Right ventricle myocardium superior (tissue), 1 donor: ENCODE data around the gene MIR17HG. TPM values are rescaled to one million over a fixed set of nuclear protein-coding genes. Genes with fewer than 3 reads are reported as not detected.
"Not testable (repeated sequence)": the region's sequence is repeated elsewhere in the genome, so short reads cannot be mapped to it uniquely, and the experiment has no call there.

Source experiments
- ATAC-seq: fragments of 200-7000 bp; cut with Tn5 transposase; one replicate; pipeline ENCODE4 v1.9.1; 2020; ENCODE audit warnings: mild to moderate bottlenecking; ENCODE audit not compliant: poor library complexity
- DNase-seq: peaks from one replicate; pipeline ENCODE4 v3.0.0-alpha.2; 2020
- intact Hi-C: fragments of 100-400 bp; cut with DNase I; formaldehyde crosslinking; loops from one replicate; pipeline ENCODE4 v1.11.2; 2022
- long read RNA-seq: library from polyadenylated mRNA; unstranded; transcript quantifications from one replicate; pipeline ENCODE4 v2.0.0, GENCODE V29; 2021
- total RNA-seq: library from RNA; stranded (reverse); fragmentation: NEBNext Ultra II Directional; extraction: Animal tissue kit (Norgen Biotek cat#: 25700); gene quantifications from one replicate; pipeline ENCODE4 v1.2.1, GENCODE V29; 2021
- donor health status: DM: no; HTN: yes; CAD: no; lungs with severe emphysema.

MIR17HG gene
- total RNA-seq: 1.0 TPM
- long read RNA-seq: 0 reads

DNA sequence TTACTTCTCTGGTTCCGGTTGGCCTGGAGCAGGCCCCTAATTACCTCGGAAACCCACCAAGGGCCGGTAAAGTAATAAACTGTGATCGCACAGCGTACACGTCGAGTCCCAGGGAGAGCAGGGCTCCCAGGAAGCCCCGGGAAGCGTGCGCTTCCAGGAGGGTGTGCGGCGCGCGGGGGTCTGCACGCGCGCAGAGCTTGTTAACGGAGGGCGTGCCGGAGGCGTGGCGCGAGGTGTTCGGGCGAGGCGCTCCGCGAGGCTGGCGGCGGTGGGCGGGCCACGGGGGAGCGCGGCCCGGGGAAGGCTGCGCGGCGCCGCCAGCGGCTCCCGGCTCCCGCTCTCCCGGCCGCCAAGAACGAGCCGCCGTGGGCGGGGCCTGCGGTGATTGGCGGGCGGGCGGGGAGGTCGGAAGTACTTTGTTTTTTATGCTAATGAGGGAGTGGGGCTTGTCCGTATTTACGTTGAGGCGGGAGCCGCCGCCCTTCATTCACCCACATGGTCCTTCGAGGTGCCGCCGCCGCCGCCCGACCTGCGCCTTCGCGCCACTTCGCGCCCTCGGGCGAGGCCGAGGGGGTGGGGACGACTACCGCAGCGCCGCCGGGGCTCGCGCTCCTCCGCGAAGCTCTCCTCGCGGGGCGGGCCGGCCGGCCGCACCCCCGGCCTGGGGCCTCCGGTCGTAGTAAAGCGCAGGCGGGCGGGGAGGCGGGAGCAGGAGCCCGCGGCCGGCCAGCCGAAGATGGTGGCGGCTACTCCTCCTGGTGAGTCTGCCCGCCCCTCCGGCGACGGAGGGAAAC, at the start of gene MIR17HG:
MIR17HG (plus strand) TSS at position 486 of the 794 bp plus-strand sequence.
- DNase-seq (peak; percentile 93), ATAC-seq (peak; percentile 95)
- intact Hi-C loops: no loop called here

DNA sequence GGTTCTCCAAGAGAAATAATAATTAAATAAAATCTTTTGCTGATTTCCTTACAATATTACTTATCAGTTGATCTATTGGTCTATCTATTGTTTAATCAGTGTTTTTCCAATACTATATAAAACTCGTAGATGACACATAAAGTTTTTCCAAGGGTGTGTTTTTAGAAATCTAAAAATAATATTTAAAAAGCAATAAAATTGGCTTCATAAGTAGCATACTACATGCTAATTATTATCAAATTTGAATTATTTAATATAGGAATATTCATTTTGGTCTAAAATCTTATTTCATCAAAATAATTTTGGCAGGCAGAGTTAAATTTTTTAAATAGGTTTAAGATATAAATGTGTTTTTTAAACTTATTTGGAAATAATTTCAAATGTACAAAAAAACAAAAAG, 49.4 kb upstream of the MIR17HG start:
- DNase-seq: no peak
- intact Hi-C loops: no loop called here
- ATAC-seq: no peak

DNA sequence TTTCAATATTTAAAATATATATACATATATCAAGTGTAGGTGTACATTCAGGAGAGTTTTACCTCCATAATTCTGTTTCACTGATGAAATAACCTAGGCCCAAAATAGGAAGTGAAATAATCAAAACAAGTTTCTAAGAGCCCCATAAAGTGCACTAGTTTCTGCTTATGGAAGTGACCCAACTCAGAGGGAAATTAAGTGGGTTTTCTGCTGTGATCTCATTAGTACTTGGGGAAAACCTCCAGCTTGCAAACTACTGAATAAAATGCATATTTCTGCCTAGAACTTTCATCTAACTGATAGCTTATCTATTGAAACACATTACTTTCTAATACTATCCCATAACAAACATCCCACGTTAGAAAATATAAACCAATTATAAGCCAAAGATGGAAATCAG, 45.4 kb upstream of the MIR17HG start:
- no peak for DNase-seq
- intact Hi-C loops: no loop called here
- no peak for ATAC-seq

DNA sequence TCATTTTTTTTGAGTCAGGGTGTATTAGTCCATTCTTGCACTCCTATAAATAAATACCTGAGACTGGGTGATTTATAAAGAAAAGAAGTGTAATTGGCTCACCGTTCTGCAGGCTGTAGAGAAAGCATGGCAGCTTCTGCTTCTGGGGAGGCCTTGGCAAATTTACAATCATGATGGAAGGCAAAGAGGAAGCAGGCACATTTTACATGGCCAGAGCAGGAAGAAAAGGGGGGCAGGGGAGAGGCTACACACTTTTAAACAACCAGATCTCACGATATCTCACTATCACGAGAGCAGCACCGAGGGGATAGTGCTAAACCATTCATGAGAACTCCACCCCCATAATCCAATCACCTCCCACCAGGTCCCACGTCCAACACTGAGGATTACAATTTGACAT, 44.5 kb upstream of the MIR17HG start:
- DNase-seq (no peak), ATAC-seq (no peak)
- intact Hi-C loops: no loop called here

DNA sequence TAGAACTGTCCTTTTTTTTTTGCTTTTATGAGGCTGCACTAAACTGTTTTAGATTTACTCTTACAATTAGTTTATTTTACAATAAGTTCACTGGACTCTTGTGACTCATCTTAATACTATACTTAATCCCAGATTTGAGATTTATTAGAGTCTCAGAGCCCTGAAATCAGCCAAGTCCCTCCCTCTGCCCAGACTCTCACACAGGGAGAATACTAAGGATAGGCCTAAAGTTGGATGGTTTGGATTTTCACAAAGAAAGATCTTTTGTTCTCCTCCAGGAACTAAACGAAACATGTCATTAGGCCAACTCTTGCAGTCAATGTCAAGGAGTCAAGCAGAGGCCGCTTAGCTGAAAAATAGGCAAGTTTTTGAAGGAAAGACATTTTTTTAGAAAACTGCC, 42.7 kb upstream of the MIR17HG start:
- intact Hi-C loops: no loop called here
- DNase-seq (no peak), ATAC-seq (peak; percentile 59)

DNA sequence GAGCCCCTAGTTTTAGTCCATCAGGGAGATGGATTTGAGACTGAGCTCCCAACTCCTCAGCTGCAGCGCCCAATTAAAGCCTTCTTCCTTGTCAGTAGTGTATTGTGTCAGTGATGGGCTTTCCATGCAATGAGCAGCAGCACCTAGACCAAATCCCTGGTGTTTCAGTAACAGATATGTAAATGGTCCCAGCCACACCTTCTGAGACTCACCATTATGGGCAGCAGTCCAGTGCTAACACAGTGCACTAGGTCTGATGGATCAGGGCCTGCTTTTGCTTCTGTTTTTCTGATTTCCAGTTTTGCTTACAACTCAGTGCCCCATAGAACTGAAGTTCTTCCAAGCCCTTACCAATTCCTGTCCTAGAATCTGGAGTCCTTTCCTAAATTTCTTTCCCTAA, 41.8 kb upstream of the MIR17HG start:
- DNase-seq: no peak
- intact Hi-C loops: no loop called here
- no peak for ATAC-seq

DNA sequence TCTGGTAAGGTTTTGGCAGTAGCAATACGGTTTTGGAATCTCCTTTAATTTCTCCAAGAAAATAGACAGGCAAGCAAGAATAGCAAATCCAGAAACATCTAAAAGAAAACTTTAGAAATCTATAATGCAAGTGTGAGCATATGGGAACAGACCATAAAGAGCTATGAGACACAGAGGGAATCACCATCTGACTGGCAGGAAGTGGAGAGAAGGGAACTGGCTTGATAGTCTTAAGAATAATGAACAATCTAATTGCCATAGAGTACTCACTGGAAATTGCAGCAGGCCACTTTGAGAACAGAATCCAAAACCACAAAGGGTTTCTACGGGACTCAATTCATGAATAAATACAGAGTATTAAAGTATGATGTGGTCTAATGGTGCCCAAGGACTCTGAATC, 39.6 kb upstream of the MIR17HG start:
- DNase-seq: no peak
- intact Hi-C loops: no loop called here
- no peak for ATAC-seq

DNA sequence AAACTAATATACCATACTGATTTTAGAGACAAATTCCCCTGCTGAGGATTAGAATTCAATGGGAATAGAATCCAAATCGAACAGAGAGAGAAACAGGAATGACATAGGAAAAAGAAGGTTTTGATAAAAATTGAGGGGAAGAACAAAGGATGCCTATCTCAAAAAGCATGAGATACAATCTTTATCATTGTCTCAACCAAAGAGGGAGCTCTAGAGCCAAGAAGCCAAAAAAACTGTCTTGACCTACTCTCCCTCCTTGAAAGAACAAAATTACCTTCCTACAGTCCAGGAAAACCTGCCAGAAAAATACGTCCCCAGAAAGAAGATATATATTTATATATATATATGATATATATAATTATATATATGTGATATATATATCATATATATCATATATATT, 39.2 kb upstream of the MIR17HG start:
- intact Hi-C loops: no loop called here
- no peak for ATAC-seq

DNA sequence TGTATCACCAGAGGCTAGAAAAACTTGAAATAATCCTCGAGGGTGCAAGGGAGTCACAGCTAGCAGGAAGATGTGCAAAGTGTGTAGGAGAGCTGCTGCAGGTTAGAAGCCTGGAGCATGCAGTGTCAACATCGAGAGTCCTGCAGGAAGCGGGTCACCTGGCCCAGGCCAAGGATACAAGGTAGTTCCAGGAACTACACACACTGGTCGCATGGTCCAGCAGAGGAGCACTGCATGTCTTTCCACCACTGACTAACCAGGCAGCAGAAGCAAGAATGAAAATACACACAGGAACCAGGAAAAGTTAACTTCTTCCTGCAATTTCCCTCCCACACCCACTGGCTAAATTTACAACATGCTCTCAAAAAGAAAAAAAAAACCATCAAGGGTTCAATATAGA, 36.0 kb upstream of the MIR17HG start:
- no peak for ATAC-seq
- DNase-seq: no peak
- intact Hi-C loops: no loop called here

More for the DNA sequence above, 39.2 kb upstream of the MIR17HG start:
- no peak for DNase-seq

DNA sequence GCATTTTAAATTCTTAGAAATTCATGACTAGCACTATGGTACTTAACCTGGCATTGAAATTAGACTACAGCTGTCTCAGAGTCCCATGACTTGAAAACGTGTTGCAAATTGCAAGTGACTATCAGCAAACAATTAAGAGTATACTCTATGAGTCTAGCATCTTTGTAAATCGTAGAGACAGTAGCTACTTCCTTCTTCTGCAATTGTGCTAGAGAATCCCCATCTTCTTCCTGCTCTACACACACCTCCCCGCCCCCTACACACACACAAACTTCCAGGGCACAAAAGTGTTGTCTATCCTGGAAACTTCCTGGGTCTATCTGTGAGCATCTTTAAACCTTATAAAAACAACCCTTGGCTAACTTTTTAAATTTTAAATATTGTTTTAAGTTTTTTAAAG, 35.2 kb upstream of the MIR17HG start:
- ATAC-seq (no peak), DNase-seq (no peak)
- intact Hi-C loops: no loop called here

DNA sequence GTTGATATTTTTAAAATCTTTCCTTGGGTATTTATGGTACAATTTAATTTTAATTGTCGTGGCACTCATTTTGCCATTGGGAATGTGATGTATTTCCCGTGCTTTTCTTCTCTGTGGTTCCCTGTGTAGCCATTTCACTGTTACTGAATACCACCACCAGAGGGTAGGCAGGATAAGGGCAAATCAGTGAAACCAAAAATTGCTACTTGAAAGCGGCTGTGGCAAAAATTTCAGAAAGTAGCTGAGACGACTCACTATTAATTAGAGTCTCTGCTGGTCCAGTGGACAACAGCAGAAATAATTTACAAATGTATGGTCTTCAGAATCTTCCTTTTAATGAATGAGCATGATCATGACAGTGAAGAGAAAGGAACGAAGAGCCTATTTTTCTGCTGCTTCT, 34.4 kb upstream of the MIR17HG start:
- intact Hi-C loops: no loop called here
- DNase-seq: no peak
- ATAC-seq: no peak

DNA sequence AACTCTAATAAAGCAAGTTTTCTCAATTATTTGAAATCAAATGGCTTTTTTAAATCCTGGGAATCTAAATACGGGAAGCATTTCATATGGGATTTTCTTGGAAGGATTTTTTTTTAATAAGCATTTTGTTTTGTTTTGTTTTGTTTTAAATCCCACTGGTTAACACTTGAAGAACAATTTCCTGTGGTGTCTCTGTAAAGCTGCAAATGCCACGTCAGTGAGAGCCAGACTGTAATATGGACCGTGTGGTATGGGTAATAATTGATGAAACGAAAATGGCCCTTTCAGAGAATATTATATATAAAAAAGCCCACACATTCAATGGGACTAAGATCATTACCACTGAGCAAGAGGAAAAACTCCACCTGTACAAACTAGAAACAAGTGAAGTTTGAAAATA, 33.9 kb upstream of the MIR17HG start:
- DNase-seq: no peak
- ATAC-seq: no peak
- intact Hi-C loops: no loop called here

DNA sequence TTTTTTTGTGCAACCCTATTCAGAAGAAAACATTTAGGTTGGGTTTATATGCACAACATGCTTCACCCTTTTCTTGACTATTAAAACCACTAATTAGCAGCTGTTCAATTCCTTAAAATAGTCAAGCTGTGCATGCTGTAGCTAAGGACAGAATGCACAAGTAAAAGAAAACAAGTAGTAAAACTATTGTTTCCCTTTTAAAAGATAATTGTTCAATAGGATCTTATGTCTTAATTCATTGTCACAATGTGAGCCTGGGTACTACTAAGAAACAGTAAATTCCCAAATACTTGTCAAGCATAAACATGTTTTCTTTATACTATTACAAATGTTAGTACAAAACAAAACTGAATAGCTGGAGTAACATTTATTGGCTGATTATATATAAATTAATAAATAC, 32.6 kb upstream of the MIR17HG start:
- no peak for ATAC-seq
- no peak for DNase-seq
- intact Hi-C loops: no loop called here

DNA sequence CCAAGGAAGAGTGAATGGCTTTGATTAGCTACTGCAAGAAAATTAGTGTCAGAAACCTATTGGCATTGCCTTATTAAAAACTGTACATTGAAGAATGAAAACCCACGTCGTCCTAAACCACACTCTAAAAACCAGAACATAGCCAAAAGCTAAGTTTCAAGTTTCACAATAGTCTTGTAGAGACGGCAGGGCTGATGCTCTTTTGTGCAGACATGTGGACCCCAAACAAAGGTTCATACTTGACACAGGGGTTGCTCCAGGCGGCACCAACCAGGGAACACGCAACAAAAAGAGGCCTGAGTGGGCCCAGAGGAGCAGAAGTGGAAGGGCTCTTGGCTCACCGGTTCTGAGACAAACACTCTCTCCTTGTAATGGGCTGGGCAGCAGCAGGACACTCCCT, 28.6 kb upstream of the MIR17HG start:
- DNase-seq (no peak), ATAC-seq (no peak)
- intact Hi-C loops: no loop called here

DNA sequence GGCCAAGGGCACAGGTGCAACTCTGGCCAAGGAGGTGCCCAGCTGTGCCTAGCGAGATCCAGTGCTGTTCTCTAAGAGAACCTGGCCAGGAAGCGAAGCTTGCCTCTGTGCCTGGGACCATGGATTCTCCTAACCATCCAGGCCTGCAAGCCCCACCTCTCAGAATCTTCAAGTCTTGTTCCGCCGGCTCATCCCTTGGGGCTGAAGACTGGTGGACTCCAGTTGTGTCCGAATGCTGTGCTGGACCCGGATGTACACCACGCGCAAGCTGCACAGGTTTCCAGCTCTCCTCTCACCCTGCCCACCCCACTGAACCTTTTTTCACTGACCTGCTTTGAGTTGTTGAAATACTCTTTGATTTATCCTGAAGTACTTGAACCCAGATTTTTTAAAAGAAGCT, 27.5 kb upstream of the MIR17HG start:
- DNase-seq (no peak), ATAC-seq (no peak)
- intact Hi-C loops: no loop called here

DNA sequence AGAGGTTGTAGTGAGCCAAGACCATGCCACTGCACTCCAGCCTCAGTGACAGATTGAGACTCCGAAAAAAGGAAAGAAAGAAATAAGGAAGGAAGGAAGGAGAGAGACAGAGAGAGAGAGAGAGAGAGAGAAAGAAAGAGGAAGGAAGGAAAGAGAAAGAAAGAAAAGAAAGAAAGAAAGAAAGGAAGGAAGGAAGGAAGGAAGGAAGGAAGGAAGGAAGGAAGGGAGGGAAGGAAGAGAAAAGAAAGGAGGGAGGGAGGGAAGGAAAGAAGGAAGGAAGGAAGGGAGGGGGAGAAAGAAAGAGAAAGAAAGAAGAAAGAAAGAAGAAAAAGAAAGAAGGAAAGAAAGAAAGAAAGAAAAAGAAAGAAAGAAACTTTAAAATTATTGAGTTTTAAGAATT, 26.5 kb upstream of the MIR17HG start:
- intact Hi-C loops, ATAC-seq, DNase-seq: not testable (repeated sequence)

DNA sequence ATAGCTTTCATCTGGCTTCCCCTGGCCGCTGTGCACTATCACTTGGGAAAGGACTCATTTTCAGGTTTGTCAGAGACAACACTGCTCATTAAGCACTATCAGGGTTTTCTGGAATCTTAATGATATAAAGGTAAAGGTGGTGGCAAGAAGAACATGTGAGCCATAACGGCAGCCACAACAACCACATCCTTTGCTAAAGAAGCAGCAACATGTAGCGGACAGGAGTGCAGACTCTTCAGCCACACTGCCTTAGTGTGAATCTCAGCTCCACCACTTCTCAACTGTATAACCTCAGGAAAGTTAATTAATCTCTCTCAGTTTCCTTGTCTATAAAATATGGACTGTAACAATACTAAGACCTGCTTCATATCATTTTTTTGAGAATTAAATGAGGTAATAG, 24.1 kb upstream of the MIR17HG start:
- ATAC-seq (no peak), DNase-seq (no peak)
- intact Hi-C loops: no loop called here

DNA sequence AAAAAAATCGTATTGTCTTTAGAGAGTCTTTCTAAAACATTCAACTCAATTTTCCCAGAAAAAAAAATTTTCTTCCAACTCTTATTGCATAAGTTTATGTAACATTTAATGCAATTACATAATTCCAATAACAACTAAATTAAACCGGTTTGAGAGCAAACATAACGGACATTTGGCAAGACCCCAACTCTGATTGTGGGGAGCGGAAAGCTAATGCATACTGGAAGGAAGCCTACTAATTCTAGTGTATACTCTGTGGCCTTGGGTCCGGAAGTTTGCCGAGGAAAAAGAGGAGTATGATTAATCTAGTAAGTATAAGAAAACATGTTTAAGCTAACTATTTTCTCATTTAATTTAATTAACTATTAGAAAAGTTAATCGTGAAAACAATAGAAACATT, 21.3 kb upstream of the MIR17HG start:
- intact Hi-C loops: no loop called here
- DNase-seq: no peak
- no peak for ATAC-seq

DNA sequence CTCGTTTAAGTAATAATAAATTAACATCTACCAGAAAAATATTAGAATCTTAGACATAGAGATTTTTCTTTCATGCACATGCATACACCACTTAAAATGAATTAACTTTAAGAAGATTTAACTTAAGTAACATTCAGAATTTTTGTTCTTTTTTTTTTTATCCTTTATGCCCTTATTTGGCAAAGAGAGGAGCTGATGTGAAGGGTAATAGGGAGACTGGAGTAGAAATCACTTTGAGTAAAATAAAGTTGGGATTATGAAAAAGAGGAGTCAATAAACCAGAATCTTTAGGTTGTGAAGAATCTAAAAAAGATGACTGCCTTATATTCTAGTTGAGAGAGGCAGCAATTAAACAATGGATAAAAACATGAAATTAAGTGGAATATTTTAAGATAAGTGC, 18.8 kb upstream of the MIR17HG start:
- DNase-seq: no peak
- intact Hi-C loops: no loop called here
- no peak for ATAC-seq

DNA sequence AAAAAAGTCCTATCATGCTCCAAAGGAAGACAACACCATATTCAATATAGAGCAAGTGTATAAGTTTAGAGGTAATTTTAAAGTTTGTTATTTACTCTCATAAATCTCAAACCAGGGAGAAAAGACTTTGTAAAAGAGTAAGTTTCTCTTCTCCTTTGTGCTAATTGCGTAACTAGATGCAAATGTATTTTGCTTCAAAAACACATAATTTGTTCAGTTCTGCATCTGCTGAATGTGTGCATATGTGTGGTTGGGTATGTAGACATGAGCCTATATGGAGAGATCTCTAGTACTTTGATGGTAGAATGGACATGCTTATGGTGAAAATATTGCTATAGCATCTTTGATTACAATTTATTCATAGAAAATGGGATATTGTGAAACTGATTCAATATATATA, 17.8 kb upstream of the MIR17HG start:
- intact Hi-C loops: no loop called here
- ATAC-seq: no peak
- no peak for DNase-seq
